Neural progenitor cell (in vitro differentiated cells): Measurements from ENCODE around the gene MKRN3.

ENCODE experiments used
- EZH2 ChIP-seq: fragments of 200-600 bp; sonication (generic); IDR thresholded peaks from 2 replicates; pipeline ENCODE4 v1.6.1; 2017; ENCODE audit warnings: antibody characterized with exemption, mild to moderate bottlenecking, moderate library complexity
- EZH2phosphoT487 ChIP-seq: fragments of 200-600 bp; sonication (generic); IDR thresholded peaks from 2 replicates; pipeline ENCODE4 v1.6.1; 2017; ENCODE audit warnings: antibody characterized with exemption
- TF ChIP-seq, protein P1 (sequence below): fragments of 200-600 bp; sonication (generic); IDR thresholded peaks from 2 replicates; pipeline ENCODE4 v1.5.1; 2017; ENCODE audit warnings: antibody characterized with exemption, mild to moderate bottlenecking

DNA sequence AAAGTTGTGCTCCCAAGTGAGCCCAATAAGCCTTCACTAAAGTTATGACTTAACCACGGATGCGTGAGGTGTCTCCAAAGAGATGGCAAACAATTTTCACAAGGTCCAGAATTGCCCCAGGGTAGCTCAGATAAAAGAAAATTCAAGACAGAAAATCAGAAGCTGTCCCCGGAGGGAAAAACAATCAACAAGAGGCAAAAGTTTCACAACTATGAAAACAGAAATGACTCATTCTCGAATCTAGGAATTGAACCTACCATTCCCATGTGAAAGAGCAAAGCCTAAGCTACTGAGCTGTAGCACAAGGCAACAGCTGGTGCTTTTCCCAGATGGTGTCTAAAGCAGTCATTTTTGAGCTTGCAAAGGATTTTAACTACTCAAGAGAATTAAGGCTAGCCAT is 33.5 kb upstream of the MKRN3 start:
- TF ChIP-seq, protein P1, sequence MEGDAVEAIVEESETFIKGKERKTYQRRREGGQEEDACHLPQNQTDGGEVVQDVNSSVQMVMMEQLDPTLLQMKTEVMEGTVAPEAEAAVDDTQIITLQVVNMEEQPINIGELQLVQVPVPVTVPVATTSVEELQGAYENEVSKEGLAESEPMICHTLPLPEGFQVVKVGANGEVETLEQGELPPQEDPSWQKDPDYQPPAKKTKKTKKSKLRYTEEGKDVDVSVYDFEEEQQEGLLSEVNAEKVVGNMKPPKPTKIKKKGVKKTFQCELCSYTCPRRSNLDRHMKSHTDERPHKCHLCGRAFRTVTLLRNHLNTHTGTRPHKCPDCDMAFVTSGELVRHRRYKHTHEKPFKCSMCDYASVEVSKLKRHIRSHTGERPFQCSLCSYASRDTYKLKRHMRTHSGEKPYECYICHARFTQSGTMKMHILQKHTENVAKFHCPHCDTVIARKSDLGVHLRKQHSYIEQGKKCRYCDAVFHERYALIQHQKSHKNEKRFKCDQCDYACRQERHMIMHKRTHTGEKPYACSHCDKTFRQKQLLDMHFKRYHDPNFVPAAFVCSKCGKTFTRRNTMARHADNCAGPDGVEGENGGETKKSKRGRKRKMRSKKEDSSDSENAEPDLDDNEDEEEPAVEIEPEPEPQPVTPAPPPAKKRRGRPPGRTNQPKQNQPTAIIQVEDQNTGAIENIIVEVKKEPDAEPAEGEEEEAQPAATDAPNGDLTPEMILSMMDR: no peak
- no peak for TF ChIP-seq EZH2
- no peak for TF ChIP-seq EZH2phosphoT487
